Measurements from ENCODE around the gene CRIP2.
A peak's percentile ranks its signal among the peaks of the same experiment; 100 is the strongest.

CRIP2 gene

DNA sequence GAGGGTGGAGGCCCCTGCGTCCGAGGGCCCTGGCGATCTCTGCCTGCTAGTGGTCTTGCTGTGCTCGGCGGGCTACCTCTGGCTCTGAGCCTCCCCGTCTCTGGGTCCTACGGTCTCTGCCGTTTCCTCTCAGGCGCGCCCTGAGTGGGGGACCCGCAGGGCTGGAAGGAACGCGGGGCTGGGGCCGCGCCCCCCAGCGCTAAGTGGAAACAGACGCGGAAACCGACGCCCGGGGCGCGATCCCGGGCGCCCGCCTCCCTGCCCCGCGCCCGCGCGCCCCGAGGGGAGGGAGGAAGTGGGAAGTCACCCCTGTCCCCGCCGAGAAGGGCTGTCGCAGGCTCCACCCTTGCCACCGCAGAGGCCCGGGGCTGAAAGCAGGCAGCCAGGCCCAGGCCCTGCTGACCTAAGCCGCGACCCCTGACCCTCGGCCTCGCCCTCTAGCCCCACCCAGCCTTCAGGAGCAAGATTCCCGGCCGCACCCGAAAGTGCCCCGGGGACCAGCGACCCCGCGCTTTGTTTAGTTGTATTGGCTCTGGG, 12.9 kb downstream of the CRIP2 start:
- H4K20me1 ChIP-seq (ENCODE audit: control insufficient read depth, insufficient read depth, low read depth, low read length), result peaks cover 6% of the 10 kb centered on the region; the same call in 1 of the 2 replicates
- no peak overlapping the region for H3K27ac ChIP-seq (ENCODE audit: low read depth, low read length)
- no peaks in the 10 kb centered on the region for H3K9me2 ChIP-seq (replicated peaks; ENCODE audit: control insufficient read depth, low read length)
- H3K4me1 ChIP-seq (ENCODE audit: control insufficient read depth, low read length), result peaks cover 46% of the 10 kb centered on the region
- H3K27me3 ChIP-seq (ENCODE audit: control insufficient read depth, low read length), result peaks cover 40% of the 10 kb centered on the region
- H3K79me2 ChIP-seq (ENCODE audit: control insufficient read depth, low read length), result peaks cover 9% of the 10 kb centered on the region
- H3K36me3 ChIP-seq (ENCODE audit: control insufficient read depth, low read length), result peaks cover 6% of the 10 kb centered on the region
- TF ChIP-seq, protein P1, sequence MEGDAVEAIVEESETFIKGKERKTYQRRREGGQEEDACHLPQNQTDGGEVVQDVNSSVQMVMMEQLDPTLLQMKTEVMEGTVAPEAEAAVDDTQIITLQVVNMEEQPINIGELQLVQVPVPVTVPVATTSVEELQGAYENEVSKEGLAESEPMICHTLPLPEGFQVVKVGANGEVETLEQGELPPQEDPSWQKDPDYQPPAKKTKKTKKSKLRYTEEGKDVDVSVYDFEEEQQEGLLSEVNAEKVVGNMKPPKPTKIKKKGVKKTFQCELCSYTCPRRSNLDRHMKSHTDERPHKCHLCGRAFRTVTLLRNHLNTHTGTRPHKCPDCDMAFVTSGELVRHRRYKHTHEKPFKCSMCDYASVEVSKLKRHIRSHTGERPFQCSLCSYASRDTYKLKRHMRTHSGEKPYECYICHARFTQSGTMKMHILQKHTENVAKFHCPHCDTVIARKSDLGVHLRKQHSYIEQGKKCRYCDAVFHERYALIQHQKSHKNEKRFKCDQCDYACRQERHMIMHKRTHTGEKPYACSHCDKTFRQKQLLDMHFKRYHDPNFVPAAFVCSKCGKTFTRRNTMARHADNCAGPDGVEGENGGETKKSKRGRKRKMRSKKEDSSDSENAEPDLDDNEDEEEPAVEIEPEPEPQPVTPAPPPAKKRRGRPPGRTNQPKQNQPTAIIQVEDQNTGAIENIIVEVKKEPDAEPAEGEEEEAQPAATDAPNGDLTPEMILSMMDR (IDR thresholded peaks at IDR 0.05; ENCODE audit: low read depth, low read length, poor library complexity, severe bottlenecking), result no peak
- TF ChIP-seq EZH2phosphoT487 (IDR thresholded peaks at IDR 0.05; ENCODE audit: borderline replicate concordance, low read length), result no peak
- peak overlapping the region; percentile 87 for H3K4me2 ChIP-seq (ENCODE audit: low read length)
- no peaks in the 10 kb centered on the region for H3F3A ChIP-seq (ENCODE audit: control insufficient read depth, insufficient read depth)
- no peaks in the 10 kb centered on the region for H3K9me3 ChIP-seq (ENCODE audit: control insufficient read depth, insufficient read depth, low read length)
- H3K4me3 ChIP-seq (ENCODE audit: low read length), result peak overlapping the region; percentile 79

DNA sequence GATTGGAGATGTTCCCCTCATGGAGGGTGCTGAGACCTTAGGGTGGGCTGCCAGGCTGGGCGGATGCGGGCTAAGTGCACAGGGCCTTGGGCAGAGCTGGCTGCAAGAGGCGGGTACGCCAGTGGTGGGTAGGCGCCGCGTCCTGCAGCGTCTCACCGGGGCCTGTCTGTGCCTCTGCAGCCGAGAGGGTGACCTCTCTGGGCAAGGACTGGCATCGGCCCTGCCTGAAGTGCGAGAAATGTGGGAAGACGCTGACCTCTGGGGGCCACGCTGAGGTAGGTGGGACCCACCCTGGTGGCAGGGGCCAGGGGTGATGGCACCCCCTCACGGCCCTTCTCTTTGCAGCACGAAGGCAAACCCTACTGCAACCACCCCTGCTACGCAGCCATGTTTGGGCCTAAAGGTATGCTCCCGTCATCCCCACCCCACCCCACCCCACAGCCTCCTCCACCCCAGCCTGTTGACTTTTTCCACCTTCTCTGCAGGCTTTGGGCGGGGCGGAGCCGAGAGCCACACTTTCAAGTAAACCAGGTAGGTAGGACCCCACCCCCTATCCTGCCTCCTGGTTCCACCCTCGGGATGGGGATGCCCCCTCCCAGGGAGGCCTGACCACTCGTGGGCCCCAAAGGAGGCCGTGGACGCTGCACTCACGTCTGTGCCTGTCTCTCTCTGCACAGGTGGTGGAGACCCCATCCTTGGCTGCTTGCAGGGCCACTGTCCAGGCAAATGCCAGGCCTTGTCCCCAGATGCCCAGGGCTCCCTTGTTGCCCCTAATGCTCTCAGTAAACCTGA, 13.6 kb downstream of the CRIP2 start:
- TF ChIP-seq, protein P1 (IDR thresholded peaks at IDR 0.05; ENCODE audit: low read depth, low read length, poor library complexity, severe bottlenecking), result no peak
- TF ChIP-seq EZH2phosphoT487 (IDR thresholded peaks at IDR 0.05; ENCODE audit: borderline replicate concordance, low read length), result no peak
- Histone ChIP-seq H3K9me3 (ENCODE audit: control insufficient read depth, insufficient read depth, low read length) (no peaks in the 10 kb centered on the region), H3K36me3 (ENCODE audit: control insufficient read depth, low read length) (peaks cover 6% of the 10 kb centered on the region), H3K4me2 (ENCODE audit: low read length) (peak overlapping the region; percentile 87), H3F3A (ENCODE audit: control insufficient read depth, insufficient read depth) (no peaks in the 10 kb centered on the region), H3K4me1 (ENCODE audit: control insufficient read depth, low read length) (peaks cover 46% of the 10 kb centered on the region), H3K27ac (ENCODE audit: low read depth, low read length) (no peak overlapping the region), H3K9me2 (replicated peaks; ENCODE audit: control insufficient read depth, low read length) (no peaks in the 10 kb centered on the region), H3K4me3 (ENCODE audit: low read length) (peak overlapping the region; percentile 79), H3K79me2 (ENCODE audit: control insufficient read depth, low read length) (peaks cover 9% of the 10 kb centered on the region), H4K20me1 (ENCODE audit: control insufficient read depth, insufficient read depth, low read depth, low read length) (peaks cover 8% of the 10 kb centered on the region; the same call in 1 of the 2 replicates), H3K27me3 (ENCODE audit: control insufficient read depth, low read length) (peaks cover 40% of the 10 kb centered on the region)

DNA sequence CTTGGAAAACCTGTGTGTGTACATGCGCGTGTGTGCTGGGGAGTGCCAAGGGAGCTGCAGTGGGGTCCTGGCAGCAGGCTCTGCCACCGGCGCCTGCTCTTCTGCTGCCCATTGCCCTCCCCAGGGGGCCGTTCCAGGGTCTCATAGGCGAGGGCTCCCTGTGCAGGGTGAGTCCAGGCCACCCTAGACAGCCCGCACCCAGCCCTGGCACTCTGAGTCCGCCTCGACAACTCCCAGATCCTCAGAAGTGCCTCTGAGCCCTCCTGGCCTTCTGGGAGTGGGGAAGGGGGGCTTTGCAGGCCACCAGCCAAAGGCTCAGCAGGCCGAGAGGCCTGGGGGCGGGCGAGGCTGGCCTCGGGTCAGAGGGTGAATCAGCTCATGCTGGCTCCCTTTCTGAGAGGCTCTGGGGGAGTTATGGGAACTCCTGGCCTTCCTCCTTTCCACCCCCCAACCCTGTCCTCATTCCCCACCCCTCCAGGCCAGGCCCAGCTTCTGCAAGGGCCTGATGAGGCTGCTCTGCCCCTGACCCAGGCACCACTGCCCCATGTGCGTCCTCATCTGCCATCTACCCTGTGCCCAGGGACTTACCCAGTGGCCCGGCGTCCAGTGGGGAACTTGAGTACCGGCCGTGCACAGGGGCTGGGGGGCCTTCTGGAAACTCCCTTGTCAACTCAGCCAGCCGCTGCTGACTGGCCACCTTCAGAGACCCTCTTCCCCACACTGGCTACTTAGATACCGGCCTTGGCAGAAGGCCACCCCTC, 14.3 kb downstream of the CRIP2 start:
- H3K4me2 ChIP-seq (ENCODE audit: low read length), result peak overlapping the region; percentile 75
- no peaks in the 10 kb centered on the region for H3K9me2 ChIP-seq (replicated peaks; ENCODE audit: control insufficient read depth, low read length)
- H3K79me2 ChIP-seq (ENCODE audit: control insufficient read depth, low read length), result peaks cover 9% of the 10 kb centered on the region
- peaks cover 40% of the 10 kb centered on the region for H3K27me3 ChIP-seq (ENCODE audit: control insufficient read depth, low read length)
- H3K27ac ChIP-seq (ENCODE audit: low read depth, low read length), result peak overlapping the region; percentile 65; the same call in 1 of the 2 replicates
- peaks cover 8% of the 10 kb centered on the region; the same call in 1 of the 2 replicates for H4K20me1 ChIP-seq (ENCODE audit: control insufficient read depth, insufficient read depth, low read depth, low read length)
- H3K4me1 ChIP-seq (ENCODE audit: control insufficient read depth, low read length), result peaks cover 46% of the 10 kb centered on the region
- no peaks in the 10 kb centered on the region for H3F3A ChIP-seq (ENCODE audit: control insufficient read depth, insufficient read depth)
- H3K4me3 ChIP-seq (ENCODE audit: low read length), result peak overlapping the region; percentile 89
- no peaks in the 10 kb centered on the region for H3K9me3 ChIP-seq (ENCODE audit: control insufficient read depth, insufficient read depth, low read length)
- TF ChIP-seq, protein P1 (IDR thresholded peaks at IDR 0.05; ENCODE audit: low read depth, low read length, poor library complexity, severe bottlenecking), result no peak
- no peak for TF ChIP-seq EZH2phosphoT487 (IDR thresholded peaks at IDR 0.05; ENCODE audit: borderline replicate concordance, low read length)
- peaks cover 9% of the 10 kb centered on the region for H3K36me3 ChIP-seq (ENCODE audit: control insufficient read depth, low read length)
